Type B pancreatic cell (in vitro differentiated cells): ENCODE data around the gene FEZ2. TPM values are rescaled to one million over a fixed set of nuclear protein-coding genes. Genes with fewer than 3 reads are reported as not detected.

Experiments
- DNase-seq: peaks from one replicate; pipeline ENCODE4 v3.0.0; 2021; ENCODE audit warnings: mixed read lengths; ENCODE audit not compliant: unreplicated experiment; ENCODE audit errors: extremely low spot score
- H3K27ac Mint-ChIP-seq: 2 replicates; pipeline ENCODE4 v1.8.0; 2021; ENCODE audit warnings: mild to moderate bottlenecking, mixed read lengths
- H3K27me3 Mint-ChIP-seq: 2 replicates; pipeline ENCODE4 v1.8.0; 2021; ENCODE audit warnings: mixed read lengths
- H3K36me3 Mint-ChIP-seq: 2 replicates; pipeline ENCODE4 v1.8.0; 2021; ENCODE audit warnings: mixed read lengths
- H3K4me1 Mint-ChIP-seq: one replicate; pipeline ENCODE4 v1.8.0; 2021; ENCODE audit warnings: mixed read lengths; ENCODE audit not compliant: unreplicated experiment
- H3K4me3 Mint-ChIP-seq: 2 replicates; pipeline ENCODE4 v1.8.0; 2021; ENCODE audit warnings: mild to moderate bottlenecking, mixed read lengths
- H3K9me3 Mint-ChIP-seq: 2 replicates; pipeline ENCODE4 v1.8.0; 2021; ENCODE audit warnings: mixed read lengths
- total RNA-seq: library from RNA; stranded (reverse); gene quantifications from 2 replicates; pipeline ENCODE4 v1.2.1, GENCODE V29; 2021; ENCODE audit warnings: low replicate concordance
- TF ChIP-seq, protein P1 (sequence below): fragments of 200-600 bp; sonication (generic); conservative IDR thresholded peaks from 2 replicates; pipeline ENCODE4 v1.5.0; 2021; ENCODE audit warnings: antibody characterized with exemption, mild to moderate bottlenecking

Gene FEZ2
- total RNA-seq, 1 donor from 2014 or later = 34.4 TPM

DNA sequence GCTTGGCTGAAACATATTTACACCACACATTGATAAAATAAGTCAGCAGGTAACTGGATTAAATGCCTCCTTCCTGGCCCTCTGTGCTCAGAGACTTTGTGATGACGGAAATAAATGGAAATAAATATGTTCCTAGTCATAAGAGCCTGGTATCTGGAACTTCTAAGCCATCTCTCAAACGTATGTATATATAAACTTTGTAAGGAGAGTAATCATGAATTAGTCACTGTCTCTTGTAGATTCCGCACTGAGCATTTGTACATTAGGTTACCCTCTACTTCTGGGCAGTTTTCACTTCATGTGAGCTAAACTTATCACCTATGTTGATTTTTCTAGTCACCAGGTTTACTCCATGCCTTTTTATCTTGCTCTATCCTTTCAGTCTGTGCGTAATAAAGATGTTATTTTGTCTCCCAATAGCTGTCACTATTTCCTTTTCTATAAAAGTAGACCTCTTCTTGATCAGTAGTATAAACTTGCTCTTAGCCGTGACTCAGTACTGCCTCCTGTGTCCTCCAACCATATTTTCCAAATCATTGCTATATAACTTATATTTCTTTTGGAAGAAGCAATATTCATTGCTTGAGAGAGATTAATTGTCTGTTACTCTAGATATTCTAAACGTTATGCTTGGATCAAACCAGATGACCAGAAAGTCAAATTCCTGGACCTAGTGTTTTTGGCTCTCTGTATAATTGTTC lies 53.2 kb downstream of the FEZ2 start:
- Mint-ChIP-seq H3K27ac (no peak overlapping the region), H3K27me3 (no peaks in the 10 kb centered on the region), H3K36me3 (peaks cover 43% of the 10 kb centered on the region), H3K4me1 (peaks cover 5% of the 10 kb centered on the region), H3K4me3 (no peak overlapping the region), H3K9me3 (no peaks in the 10 kb centered on the region)
- TF ChIP-seq, protein P1, sequence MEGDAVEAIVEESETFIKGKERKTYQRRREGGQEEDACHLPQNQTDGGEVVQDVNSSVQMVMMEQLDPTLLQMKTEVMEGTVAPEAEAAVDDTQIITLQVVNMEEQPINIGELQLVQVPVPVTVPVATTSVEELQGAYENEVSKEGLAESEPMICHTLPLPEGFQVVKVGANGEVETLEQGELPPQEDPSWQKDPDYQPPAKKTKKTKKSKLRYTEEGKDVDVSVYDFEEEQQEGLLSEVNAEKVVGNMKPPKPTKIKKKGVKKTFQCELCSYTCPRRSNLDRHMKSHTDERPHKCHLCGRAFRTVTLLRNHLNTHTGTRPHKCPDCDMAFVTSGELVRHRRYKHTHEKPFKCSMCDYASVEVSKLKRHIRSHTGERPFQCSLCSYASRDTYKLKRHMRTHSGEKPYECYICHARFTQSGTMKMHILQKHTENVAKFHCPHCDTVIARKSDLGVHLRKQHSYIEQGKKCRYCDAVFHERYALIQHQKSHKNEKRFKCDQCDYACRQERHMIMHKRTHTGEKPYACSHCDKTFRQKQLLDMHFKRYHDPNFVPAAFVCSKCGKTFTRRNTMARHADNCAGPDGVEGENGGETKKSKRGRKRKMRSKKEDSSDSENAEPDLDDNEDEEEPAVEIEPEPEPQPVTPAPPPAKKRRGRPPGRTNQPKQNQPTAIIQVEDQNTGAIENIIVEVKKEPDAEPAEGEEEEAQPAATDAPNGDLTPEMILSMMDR = peak; percentile 30
- DNase-seq = no peak

DNA sequence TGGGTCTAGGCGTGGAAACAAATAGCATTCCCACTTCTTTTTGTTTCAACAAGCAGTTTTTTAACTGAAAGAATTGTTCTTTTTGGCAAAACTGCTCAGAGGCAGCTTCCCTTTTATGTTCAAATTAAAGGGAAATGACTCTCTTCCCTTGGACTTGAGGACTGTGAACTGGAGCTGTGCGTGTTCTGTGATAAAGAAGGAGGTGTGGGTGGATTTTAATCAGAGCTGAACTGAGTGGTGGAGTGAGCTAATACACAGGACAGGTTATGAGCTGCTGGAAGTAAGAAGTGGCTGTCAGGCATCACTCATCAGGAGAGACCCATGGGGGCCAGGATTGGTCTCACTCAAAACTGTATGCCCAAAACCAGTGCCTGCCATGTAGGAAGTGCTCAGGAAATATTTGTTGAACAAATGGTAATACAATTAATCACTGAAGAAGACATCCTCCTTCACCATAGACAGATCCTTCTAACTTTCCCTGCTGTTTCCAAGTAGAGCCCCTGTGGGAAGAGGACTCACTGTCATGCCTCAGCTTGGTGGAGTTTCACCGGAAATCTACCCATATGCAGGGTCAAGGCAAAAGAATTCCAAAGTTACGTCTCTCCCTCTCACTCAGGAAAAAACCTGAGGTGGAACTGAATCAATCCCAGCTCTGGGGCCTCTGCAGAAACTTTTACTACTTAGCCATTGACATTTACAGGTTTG lies 55.9 kb downstream of the FEZ2 start:
- TF ChIP-seq, protein P1 = no peak
- Mint-ChIP-seq H3K36me3 (peaks cover 29% of the 10 kb centered on the region), H3K4me3 (no peak overlapping the region), H3K4me1 (no peaks in the 10 kb centered on the region), H3K27me3 (no peaks in the 10 kb centered on the region), H3K27ac (peak overlapping the region; percentile 32), H3K9me3 (no peaks in the 10 kb centered on the region)
- no peak for DNase-seq

DNA sequence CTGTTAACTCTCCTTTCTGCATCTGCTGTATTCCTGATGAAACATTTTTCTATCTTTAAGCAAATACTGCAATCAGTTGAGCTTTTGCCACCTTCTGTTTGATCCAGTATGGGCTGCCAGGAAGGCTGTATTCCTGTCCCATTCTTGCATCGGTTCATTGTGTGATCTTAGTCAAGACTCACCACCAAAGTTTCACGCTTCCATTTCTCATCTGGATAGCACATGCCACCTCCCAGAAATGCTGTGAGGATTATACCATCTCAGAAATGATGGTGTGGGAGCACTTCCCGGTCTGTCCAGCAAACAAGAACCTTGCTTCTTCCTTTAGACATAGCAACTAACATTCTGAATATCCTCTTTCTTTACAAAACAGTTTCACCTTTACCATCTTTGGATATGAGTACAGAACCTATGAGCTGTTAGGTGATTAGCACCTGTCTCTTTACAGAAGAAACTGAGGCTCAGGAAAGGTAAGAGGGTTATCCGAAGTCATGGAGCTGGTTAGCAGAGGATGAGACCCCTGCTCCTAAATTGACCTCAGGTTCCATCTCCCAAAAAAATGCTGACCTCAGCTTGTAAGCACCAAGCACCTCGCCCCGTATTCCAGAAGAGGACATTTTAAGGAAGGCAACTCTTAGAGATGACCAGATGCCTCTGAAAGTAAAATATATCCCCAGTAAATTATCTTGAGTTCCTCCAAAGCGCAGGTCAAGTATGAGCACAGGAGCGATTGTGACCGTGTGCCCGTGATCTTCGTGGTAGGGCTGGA lies 56.8 kb downstream of the FEZ2 start:
- peaks cover 28% of the 10 kb centered on the region for H3K36me3 Mint-ChIP-seq
- no peaks in the 10 kb centered on the region for H3K9me3 Mint-ChIP-seq
- no peaks in the 10 kb centered on the region for H3K27me3 Mint-ChIP-seq
- H3K27ac Mint-ChIP-seq = no peak overlapping the region
- DNase-seq = no peak
- TF ChIP-seq, protein P1 = no peak
- H3K4me1 Mint-ChIP-seq = no peaks in the 10 kb centered on the region
- no peak overlapping the region for H3K4me3 Mint-ChIP-seq

DNA sequence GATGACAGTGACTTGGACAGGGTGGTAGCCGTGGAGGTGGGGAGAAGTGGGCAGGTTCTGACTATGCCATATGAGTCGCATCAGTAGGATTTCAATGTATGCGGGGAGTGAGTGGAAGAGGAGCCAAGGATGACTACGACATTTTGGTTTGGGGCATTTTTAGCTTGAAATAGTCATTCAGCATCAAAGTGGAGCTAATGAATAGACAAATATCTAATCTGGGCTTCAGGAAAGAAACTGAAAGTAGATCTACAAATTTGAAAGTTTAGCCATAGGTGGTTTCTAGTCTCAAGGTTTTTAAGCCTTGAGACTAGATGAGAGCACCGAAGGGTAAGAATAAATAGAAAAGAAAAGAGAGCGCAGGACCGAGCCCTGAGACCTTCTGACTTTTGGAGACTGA lies 58.3 kb downstream of the FEZ2 start:
- no peaks in the 10 kb centered on the region for H3K4me1 Mint-ChIP-seq
- H3K27ac Mint-ChIP-seq = no peak overlapping the region
- H3K9me3 Mint-ChIP-seq = no peaks in the 10 kb centered on the region
- no peaks in the 10 kb centered on the region for H3K27me3 Mint-ChIP-seq
- DNase-seq = no peak
- no peak overlapping the region for H3K4me3 Mint-ChIP-seq
- TF ChIP-seq, protein P1 = no peak
- peaks cover 22% of the 10 kb centered on the region for H3K36me3 Mint-ChIP-seq

DNA sequence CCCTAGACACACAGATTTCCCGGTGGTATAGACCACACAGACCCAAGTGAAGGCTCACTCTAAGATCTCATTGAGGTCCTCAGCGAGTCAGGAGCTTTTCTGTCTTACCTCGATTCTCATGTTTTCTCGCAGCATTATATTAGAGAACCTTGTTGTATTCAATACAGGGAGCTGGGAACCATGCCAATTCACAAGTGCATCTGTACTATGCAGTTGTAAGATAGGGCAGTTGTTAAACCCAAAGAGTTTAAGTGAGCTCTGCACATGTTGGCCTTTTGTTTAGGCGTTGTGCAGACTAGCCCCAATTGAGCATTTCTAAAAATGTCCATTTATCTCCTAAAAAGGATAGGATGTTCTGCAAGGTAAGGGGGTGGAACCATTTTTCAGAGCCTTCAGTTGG lies 59.6 kb downstream of the FEZ2 start:
- no peak for DNase-seq
- TF ChIP-seq, protein P1 = no peak
- no peaks in the 10 kb centered on the region for H3K4me1 Mint-ChIP-seq
- no peak overlapping the region for H3K4me3 Mint-ChIP-seq
- H3K9me3 Mint-ChIP-seq = no peaks in the 10 kb centered on the region
- H3K27ac Mint-ChIP-seq = peak overlapping the region; percentile 12
- no peaks in the 10 kb centered on the region for H3K27me3 Mint-ChIP-seq
- peaks cover 21% of the 10 kb centered on the region for H3K36me3 Mint-ChIP-seq
